BLaER1 treated with 17β-estradiol and CSF1 and Interleukin-3, amounts not matched to agents 10 nM and 100 nM (cell line): ENCODE results near the gene LRRC45.
"Not testable (repeated sequence)": the region's sequence is repeated elsewhere in the genome, so short reads cannot be mapped to it uniquely, and the experiment has no call there.

Experiments used
- H3K27ac ChIP-seq, 11 experiments: shearing (Covaris generic); formaldehyde crosslinking; 2 replicates each; pipeline ENCODE4 v1.8.1; 2022
- H3K27me3 ChIP-seq, 11 experiments: shearing (Covaris generic); formaldehyde crosslinking; 2 replicates each; pipeline ENCODE4 v1.8.1; 2022
- H3K36me3 ChIP-seq, 11 experiments: shearing (Covaris generic); formaldehyde crosslinking; 2 replicates each; pipeline ENCODE4 v1.8.1; 2022
- H3K4me1 ChIP-seq, 10 experiments: shearing (Covaris generic); formaldehyde crosslinking; 2 replicates each; pipeline ENCODE4 v1.8.1; 2022
- H3K4me2 ChIP-seq, 11 experiments: shearing (Covaris generic); formaldehyde crosslinking; 2 replicates each; pipeline ENCODE4 v1.8.1; 2022
- H3K4me3 ChIP-seq, 10 experiments: shearing (Covaris generic); formaldehyde crosslinking; 2 replicates each; pipeline ENCODE4 v1.8.1; 2022
- H3K9ac ChIP-seq, 11 experiments: shearing (Covaris generic); formaldehyde crosslinking; 2 replicates each; pipeline ENCODE4 v1.8.1; 2022
- H3K9me3 ChIP-seq, 11 experiments: shearing (Covaris generic); formaldehyde crosslinking; replicated peaks in 1 of 11; 2 replicates each; pipeline ENCODE4 v1.8.1; 2022
- H4K20me1 ChIP-seq, 11 experiments: shearing (Covaris generic); formaldehyde crosslinking; 2 replicates each; pipeline ENCODE4 v1.8.1; 2022
- Cebpa-rat ChIP-seq, 11 experiments: shearing (Covaris generic); IDR thresholded peaks; 2 replicates each; pipeline ENCODE4 v1.8.1; 2022

The LRRC45 gene

GRCh38 chr17:82035488-82035887 is 12.4 kb downstream of the LRRC45 start:
- Histone ChIP-seq H3K9me3 (no peaks in the 10 kb centered on the region), H3K4me1 (peaks cover 44 to 57% (median 48%) of the 10 kb centered on the region in 10 experiments), H3K9ac (peak overlapping the region in 4 of 11 experiments; percentile 1 to 87 (median 56); a peak in 1 of 22 replicates), H3K4me2 (peak overlapping the region; percentile 90 to 100 (median 99); a peak in 19 of 22 replicates), H3K27ac (no peak overlapping the region), H3K27me3 (peaks cover 0 to 20% (median 18%) of the 10 kb centered on the region in 11 experiments; a peak in 19 of 22 replicates), H3K36me3 (peaks cover 0 to 7% (median 0%) of the 10 kb centered on the region in 11 experiments; a peak in 1 of 22 replicates), H3K4me3 (no peak overlapping the region), H4K20me1 (peaks cover 0 to 45% (median 20%) of the 10 kb centered on the region in 11 experiments; a peak in 16 of 22 replicates)
- no peak for TF ChIP-seq Cebpa-rat (IDR thresholded peaks at IDR 0.05)

GRCh38 chr17:82035956-82036633 is 13.0 kb downstream of the LRRC45 start:
- TF ChIP-seq Cebpa-rat (IDR thresholded peaks at IDR 0.05) = no peak
- peaks cover 0 to 7% (median 0%) of the 10 kb centered on the region in 11 experiments; a peak in 1 of 22 replicates for H3K36me3 ChIP-seq
- H3K27me3 ChIP-seq = peaks cover 0 to 20% (median 18%) of the 10 kb centered on the region in 11 experiments; a peak in 19 of 22 replicates
- no peaks in the 10 kb centered on the region for H3K9me3 ChIP-seq
- H3K9ac ChIP-seq = peak overlapping the region; percentile 78 to 88 (median 83)
- H3K4me1 ChIP-seq = peaks cover 41 to 54% (median 49%) of the 10 kb centered on the region in 10 experiments
- H4K20me1 ChIP-seq = peaks cover 0 to 45% (median 20%) of the 10 kb centered on the region in 11 experiments; a peak in 16 of 22 replicates
- peak overlapping the region in 2 of 11 experiments; percentile 77 to 82; a peak in 2 of 22 replicates for H3K27ac ChIP-seq
- H3K4me3 ChIP-seq = peak overlapping the region; percentile 59 to 79 (median 73)
- H3K4me2 ChIP-seq = peak overlapping the region; percentile 90 to 100 (median 99)

GRCh38 chr17:82036634-82037091 is 13.6 kb downstream of the LRRC45 start:
- Histone ChIP-seq H3K27ac (peak overlapping the region; percentile 52 to 85 (median 78); a peak in 21 of 22 replicates), H3K36me3 (peaks cover 0 to 7% (median 0%) of the 10 kb centered on the region in 11 experiments; a peak in 1 of 22 replicates), H3K4me2 (peak overlapping the region; percentile 90 to 100 (median 99)), H4K20me1 (peaks cover 0 to 45% (median 20%) of the 10 kb centered on the region in 11 experiments; a peak in 16 of 22 replicates), H3K9me3 (no peaks in the 10 kb centered on the region), H3K9ac (peak overlapping the region; percentile 78 to 88 (median 83)), H3K4me3 (peak overlapping the region; percentile 59 to 79 (median 73)), H3K4me1 (peaks cover 39 to 58% (median 49%) of the 10 kb centered on the region in 10 experiments), H3K27me3 (peaks cover 0 to 20% (median 18%) of the 10 kb centered on the region in 11 experiments; a peak in 19 of 22 replicates)
- no peak for TF ChIP-seq Cebpa-rat (IDR thresholded peaks at IDR 0.05)

- peak within 1 kb of the TSS; percentile 90 to 100 (median 99) for H3K4me2 ChIP-seq
- peak within 1 kb of the TSS; percentile 52 to 85 (median 78); a peak in 21 of 22 replicates for H3K27ac ChIP-seq
- H3K27me3 ChIP-seq = peaks cover 0 to 15% (median 13%) of the 10 kb centered on the region in 11 experiments; a peak in 18 of 22 replicates
- H3K9ac ChIP-seq = peak within 1 kb of the TSS; percentile 78 to 88 (median 83)
- H3K4me3 ChIP-seq = peak within 1 kb of the TSS; percentile 59 to 79 (median 73)
- peaks cover 0 to 42% (median 20%) of the 10 kb centered on the region in 11 experiments; a peak in 16 of 22 replicates for H4K20me1 ChIP-seq
- H3K36me3 ChIP-seq = peaks cover 0 to 7% (median 0%) of the 10 kb centered on the region in 11 experiments; a peak in 1 of 22 replicates
- no peak for TF ChIP-seq Cebpa-rat (IDR thresholded peaks at IDR 0.05)
- peaks cover 34 to 55% (median 44%) of the 10 kb centered on the region in 10 experiments for H3K4me1 ChIP-seq
- no peaks in the 10 kb centered on the region for H3K9me3 ChIP-seq
Measured at GRCh38 chr17:82037092-82037888, 14.2 kb downstream of the LRRC45 start, which contains the start of gene DCXR. Gene DCXR, minus strand, starts transcription at chr17:82037697. Its CDS starts 15 bp downstream, at chr17:82037682.

- Histone ChIP-seq H3K4me1 (peaks cover 28 to 51% (median 38%) of the 10 kb centered on the region in 10 experiments), H3K9ac (peak overlapping the region in 7 of 11 experiments; percentile 22 to 86 (median 51); a peak in 7 of 22 replicates), H3K4me2 (peak overlapping the region; percentile 84 to 100 (median 99)), H3K36me3 (peaks cover 0 to 7% (median 0%) of the 10 kb centered on the region in 11 experiments; a peak in 1 of 22 replicates), H3K27me3 (peaks cover 0 to 9% (median 8%) of the 10 kb centered on the region in 11 experiments; a peak in 15 of 22 replicates), H4K20me1 (peaks cover 0 to 37% (median 20%) of the 10 kb centered on the region in 11 experiments; a peak in 16 of 22 replicates), H3K9me3 (no peaks in the 10 kb centered on the region), H3K4me3 (peak overlapping the region in 9 of 10 experiments; percentile 59 to 79 (median 73); a peak in 16 of 20 replicates), H3K27ac (peak overlapping the region in 1 of 11 experiments; percentile 46; a peak in 1 of 22 replicates)
- no peak for TF ChIP-seq Cebpa-rat (IDR thresholded peaks at IDR 0.05)
Measured at GRCh38 chr17:82037889-82038195, 14.7 kb downstream of the LRRC45 start.

- not testable (repeated sequence) for H3K27ac ChIP-seq, H3K9ac ChIP-seq, H3K4me3 ChIP-seq, H3K9me3 ChIP-seq, H3K27me3 ChIP-seq, H3K36me3 ChIP-seq
- peaks cover 0 to 29% (median 20%) of the 10 kb centered on the region in 11 experiments; a peak in 15 of 22 replicates for H4K20me1 ChIP-seq
- H3K4me1 ChIP-seq = peaks cover 22 to 51% (median 31%) of the 10 kb centered on the region in 10 experiments
- peak overlapping the region in 4 of 11 experiments; percentile 4 to 100 (median 76); a peak in 4 of 22 replicates for H3K4me2 ChIP-seq
Measured at GRCh38 chr17:82038796-82039409, 15.8 kb downstream of the LRRC45 start.

GRCh38 chr17:82039695-82040299 is 16.7 kb downstream of the LRRC45 start:
- H3K27ac ChIP-seq = no peak overlapping the region
- H4K20me1 ChIP-seq = peaks cover 0 to 23% (median 20%) of the 10 kb centered on the region in 11 experiments; a peak in 15 of 22 replicates
- H3K4me1 ChIP-seq = peaks cover 20 to 48% (median 27%) of the 10 kb centered on the region in 10 experiments
- no peaks in the 10 kb centered on the region for H3K9me3 ChIP-seq
- no peak overlapping the region for H3K9ac ChIP-seq
- no peaks in the 10 kb centered on the region for H3K27me3 ChIP-seq
- no peak for TF ChIP-seq Cebpa-rat (IDR thresholded peaks at IDR 0.05)
- H3K4me3 ChIP-seq = no peak overlapping the region
- H3K36me3 ChIP-seq = 0 out of 22 replicates have a peak, but pooled peaks cover 0 to 7% (median 0%) of the 10 kb centered on the region in 11 experiments
- H3K4me2 ChIP-seq = peak overlapping the region in 1 of 11 experiments; percentile 55; a peak in 2 of 22 replicates
